ENCODE data around the gene FRMD3. TPM values are rescaled to one million over a fixed set of nuclear protein-coding genes. Genes with fewer than 3 reads are reported as not detected.

FRMD3 gene
- total RNA-seq, 2 experiments from 2014 or later, result 0.62 to 1.1 TPM

- H3K4me1 Mint-ChIP-seq, result no peaks in the 10 kb centered on the region
- no peaks in the 10 kb centered on the region for H3K9me3 Mint-ChIP-seq
- no peaks in the 10 kb centered on the region for H3K36me3 Mint-ChIP-seq (ENCODE audit: low read depth)
- no peak for DNase-seq
- CTCF ChIA-PET, result no interaction called here
- no peak overlapping the region for H3K4me3 Mint-ChIP-seq
- POLR2A ChIA-PET, result no interaction called here
- no peak overlapping the region for H3K27ac Mint-ChIP-seq
- H3K27me3 Mint-ChIP-seq, result peaks cover 26% of the 10 kb centered on the region
Observed at GRCh38 chr9:83220730-83221129, 317.5 kb downstream of the FRMD3 start.

- Mint-ChIP-seq H3K36me3 (ENCODE audit: low read depth) (no peaks in the 10 kb centered on the region), H3K27me3 (peaks cover 26% of the 10 kb centered on the region), H3K4me3 (no peak overlapping the region), H3K9me3 (no peaks in the 10 kb centered on the region), H3K4me1 (no peaks in the 10 kb centered on the region), H3K27ac (no peak overlapping the region)
- ChIA-PET POLR2A (no interaction called here), CTCF (no interaction called here)
- no peak for DNase-seq
Observed at GRCh38 chr9:83219924-83220438, 318.2 kb downstream of the FRMD3 start.

GRCh38 chr9:83219154-83219923, 318.9 kb downstream of the FRMD3 start:
- ChIA-PET CTCF (no interaction called here), POLR2A (no interaction called here)
- DNase-seq, result no peak
- Mint-ChIP-seq H3K27me3 (peaks cover 26% of the 10 kb centered on the region), H3K4me3 (peak overlapping the region; percentile 55), H3K27ac (no peak overlapping the region), H3K9me3 (no peaks in the 10 kb centered on the region), H3K4me1 (no peaks in the 10 kb centered on the region), H3K36me3 (ENCODE audit: low read depth) (no peaks in the 10 kb centered on the region)

- peaks cover 26% of the 10 kb centered on the region for H3K27me3 Mint-ChIP-seq
- CTCF ChIA-PET, result no interaction called here
- no peak overlapping the region for H3K4me3 Mint-ChIP-seq
- H3K9me3 Mint-ChIP-seq, result no peaks in the 10 kb centered on the region
- H3K4me1 Mint-ChIP-seq, result no peaks in the 10 kb centered on the region
- H3K27ac Mint-ChIP-seq, result no peak overlapping the region
- POLR2A ChIA-PET, result no interaction called here
- no peaks in the 10 kb centered on the region for H3K36me3 Mint-ChIP-seq (ENCODE audit: low read depth)
- DNase-seq, result no peak
Observed at GRCh38 chr9:83218411-83219090, 319.6 kb downstream of the FRMD3 start.

- Mint-ChIP-seq H3K27me3 (no peaks in the 10 kb centered on the region), H3K4me1 (no peaks in the 10 kb centered on the region), H3K27ac (no peak overlapping the region), H3K9me3 (no peaks in the 10 kb centered on the region), H3K36me3 (ENCODE audit: low read depth) (no peaks in the 10 kb centered on the region), H3K4me3 (no peak overlapping the region)
- DNase-seq, result no peak
- ChIA-PET POLR2A (no interaction called here), CTCF (no interaction called here)
Observed at GRCh38 chr9:83209188-83209731, 328.9 kb downstream of the FRMD3 start.

GRCh38 chr9:83208065-83208850, 329.9 kb downstream of the FRMD3 start:
- no peak for DNase-seq
- H3K4me3 Mint-ChIP-seq, result no peak overlapping the region
- no peaks in the 10 kb centered on the region for H3K4me1 Mint-ChIP-seq
- no peaks in the 10 kb centered on the region for H3K9me3 Mint-ChIP-seq
- H3K27ac Mint-ChIP-seq, result no peak overlapping the region
- H3K27me3 Mint-ChIP-seq, result no peaks in the 10 kb centered on the region
- POLR2A ChIA-PET, result no interaction called here
- H3K36me3 Mint-ChIP-seq (ENCODE audit: low read depth), result no peaks in the 10 kb centered on the region
- CTCF ChIA-PET, result no interaction called here

GRCh38 chr9:83204047-83204446, 334.2 kb downstream of the FRMD3 start:
- no peaks in the 10 kb centered on the region for H3K36me3 Mint-ChIP-seq (ENCODE audit: low read depth)
- peaks cover 2% of the 10 kb centered on the region for H3K27me3 Mint-ChIP-seq
- DNase-seq, result no peak
- no peaks in the 10 kb centered on the region for H3K4me1 Mint-ChIP-seq
- H3K4me3 Mint-ChIP-seq, result no peak overlapping the region
- H3K27ac Mint-ChIP-seq, result no peak overlapping the region
- no peaks in the 10 kb centered on the region for H3K9me3 Mint-ChIP-seq
- ChIA-PET CTCF (interaction anchor here (0.6 to 1.0 kb wide), 2 partner anchors 249 to 1521 kb away, joined by 3 read pairs; no protein-coding TSS in a partner anchor), POLR2A (no interaction called here)

- Mint-ChIP-seq H3K9me3 (no peaks in the 10 kb centered on the region), H3K4me1 (no peaks in the 10 kb centered on the region), H3K27me3 (peaks cover 2% of the 10 kb centered on the region), H3K27ac (no peak overlapping the region), H3K4me3 (no peak overlapping the region), H3K36me3 (ENCODE audit: low read depth) (no peaks in the 10 kb centered on the region)
- CTCF ChIA-PET, result no interaction called here
- no peak for DNase-seq
- POLR2A ChIA-PET, result no interaction called here
Observed at GRCh38 chr9:83200531-83200930, 337.7 kb downstream of the FRMD3 start.

- no peak overlapping the region for H3K27ac Mint-ChIP-seq
- H3K27me3 Mint-ChIP-seq, result peaks cover 2% of the 10 kb centered on the region
- ChIA-PET POLR2A (no interaction called here), CTCF (interaction anchor here (0.6 kb wide), 1 partner anchor 84 kb away, joined by 3 read pairs; no protein-coding TSS in a partner anchor)
- H3K9me3 Mint-ChIP-seq, result no peaks in the 10 kb centered on the region
- no peak overlapping the region for H3K4me3 Mint-ChIP-seq
- no peak for DNase-seq
- no peaks in the 10 kb centered on the region for H3K4me1 Mint-ChIP-seq
- no peaks in the 10 kb centered on the region for H3K36me3 Mint-ChIP-seq (ENCODE audit: low read depth)
Observed at GRCh38 chr9:83199832-83200231, 338.4 kb downstream of the FRMD3 start.

GRCh38 chr9:83199240-83199639, 339.0 kb downstream of the FRMD3 start:
- CTCF ChIA-PET, result no interaction called here
- Mint-ChIP-seq H3K27me3 (peaks cover 2% of the 10 kb centered on the region), H3K9me3 (no peaks in the 10 kb centered on the region), H3K4me1 (no peaks in the 10 kb centered on the region), H3K27ac (no peak overlapping the region), H3K4me3 (no peak overlapping the region), H3K36me3 (ENCODE audit: low read depth) (no peaks in the 10 kb centered on the region)
- no peak for DNase-seq
- POLR2A ChIA-PET, result no interaction called here

- no peaks in the 10 kb centered on the region for H3K36me3 Mint-ChIP-seq (ENCODE audit: low read depth)
- H3K27me3 Mint-ChIP-seq, result peaks cover 2% of the 10 kb centered on the region
- no peaks in the 10 kb centered on the region for H3K4me1 Mint-ChIP-seq
- no peaks in the 10 kb centered on the region for H3K9me3 Mint-ChIP-seq
- DNase-seq, result no peak
- ChIA-PET CTCF (no interaction called here), POLR2A (no interaction called here)
- H3K4me3 Mint-ChIP-seq, result no peak overlapping the region
- no peak overlapping the region for H3K27ac Mint-ChIP-seq
Observed at GRCh38 chr9:83198371-83198770, 339.8 kb downstream of the FRMD3 start.

GRCh38 chr9:83197591-83197990, 340.6 kb downstream of the FRMD3 start:
- H3K36me3 Mint-ChIP-seq (ENCODE audit: low read depth), result no peaks in the 10 kb centered on the region
- H3K27me3 Mint-ChIP-seq, result peaks cover 2% of the 10 kb centered on the region
- no peak overlapping the region for H3K27ac Mint-ChIP-seq
- ChIA-PET POLR2A (no interaction called here), CTCF (interaction anchor here (1.0 kb wide), 1 partner anchor 9 kb away, joined by 4 read pairs; no protein-coding TSS in a partner anchor)
- no peaks in the 10 kb centered on the region for H3K9me3 Mint-ChIP-seq
- no peak overlapping the region for H3K4me3 Mint-ChIP-seq
- no peaks in the 10 kb centered on the region for H3K4me1 Mint-ChIP-seq
- DNase-seq, result no peak

- Mint-ChIP-seq H3K27ac (no peak overlapping the region), H3K4me1 (no peaks in the 10 kb centered on the region), H3K36me3 (ENCODE audit: low read depth) (no peaks in the 10 kb centered on the region), H3K4me3 (no peak overlapping the region), H3K27me3 (peaks cover 2% of the 10 kb centered on the region), H3K9me3 (no peaks in the 10 kb centered on the region)
- ChIA-PET CTCF (interaction anchor here (1.0 kb wide), 1 partner anchor 9 kb away, joined by 4 read pairs; no protein-coding TSS in a partner anchor), POLR2A (no interaction called here)
- DNase-seq, result no peak
Observed at GRCh38 chr9:83196946-83197345, 341.3 kb downstream of the FRMD3 start.

Data from activated CD4-positive, alpha-beta T cell treated with anti-CD3 and anti-CD28 coated beads, Interleukin-2, amount 10 ng/mL, durations not matched to agents 7 days and 5 days (primary cell).